ENCODE measurements around the gene ARL6IP1. TPM values are rescaled to one million over a fixed set of nuclear protein-coding genes. Genes with fewer than 3 reads are reported as not detected.
A peak's percentile ranks its signal among the peaks of the same experiment; 100 is the strongest.

ARL6IP1 gene
- polyA plus RNA-seq, 2 of the 4 experiments (the other 2 are of a cell fraction): 459 to 479 TPM

- TF ChIP-seq MYC (IDR thresholded peaks at IDR 0.05; ENCODE audit: borderline replicate concordance, low read length) (no peak), CHD2 (IDR thresholded peaks at IDR 0.05; ENCODE audit: low read length, partially characterized antibody) (no peak), MAZ (IDR thresholded peaks at IDR 0.05; ENCODE audit: borderline replicate concordance, low read depth, low read length) (no peak), EP300 (IDR thresholded peaks at IDR 0.05) (no peak)
Measured at GRCh38 chr16:18797746-18798145, 3.6 kb downstream of the ARL6IP1 start (continued).

- H3K4me3 ChIP-seq: no peak overlapping the region
- WGBS (ENCODE audit: missing lambda C conversion rate): 70% methylated on average over 1 of the region's 1 CpG
- no peak for TF ChIP-seq ZFP36 (IDR thresholded peaks at IDR 0.05; ENCODE audit: borderline replicate concordance, partially characterized antibody)
- no peak for TF ChIP-seq FOXS1 (CRISPR knock-in tag; IDR thresholded peaks at IDR 0.05)
- TF ChIP-seq PHF8 (IDR thresholded peaks at IDR 0.05; ENCODE audit: borderline replicate concordance, low read depth): no peak
- TF ChIP-seq MYC (IDR thresholded peaks at IDR 0.05; ENCODE audit: borderline replicate concordance, low read length): no peak
- TF ChIP-seq RCOR1 (IDR thresholded peaks at IDR 0.05; ENCODE audit: low read depth, low read length): no peak
- POLR2A ChIA-PET: no interaction called here
- no peak overlapping the region for H3K4me2 ChIP-seq
- H3K27ac ChIP-seq: no peak overlapping the region
- H3K9me3 ChIP-seq: no peaks in the 10 kb centered on the region
- peaks cover 28% of the 10 kb centered on the region for H3K4me1 ChIP-seq
- DNase-seq (ENCODE audit: low read depth in 1 of 2, low spot score in 1 of 2): no peak
- no peak for ATAC-seq
- CTCF ChIA-PET: no interaction called here
- FAIRE-seq: no peak
Measured at GRCh38 chr16:18796377-18796776, 5.0 kb downstream of the ARL6IP1 start.

- no peak overlapping the region for H3K4me3 ChIP-seq
- no peak for DNase-seq (ENCODE audit: low read depth in 1 of 2, low spot score in 1 of 2)
- TF ChIP-seq RAD21 (conservative IDR thresholded peaks at IDR 0.05 in 1 of 2, IDR thresholded peaks at IDR 0.05 in 1 of 2) (no peak), RARB (CRISPR knock-in tag; IDR thresholded peaks at IDR 0.05) (no peak), TP53 (CRISPR knock-in tag; IDR thresholded peaks at IDR 0.05) (no peak), NPAS2 (CRISPR knock-in tag; IDR thresholded peaks at IDR 0.05; ENCODE audit: borderline replicate concordance) (no peak), CBX8 (IDR thresholded peaks at IDR 0.05) (no peak), CTCF (IDR thresholded peaks at IDR 0.05) (no peak), POLR2A (IDR thresholded peaks at IDR 0.05; ENCODE audit: low read length) (no peak), MYC (IDR thresholded peaks at IDR 0.05; ENCODE audit: borderline replicate concordance, low read length) (no peak)
- FAIRE-seq: no peak
- ATAC-seq: no peak
- H3K4me2 ChIP-seq: no peak overlapping the region
- WGBS (ENCODE audit: missing lambda C conversion rate): 83% methylated on average over 11 of the region's 11 CpGs
- H3K27ac ChIP-seq: no peak overlapping the region
- peaks cover 18% of the 10 kb centered on the region for H3K4me1 ChIP-seq
- ChIA-PET CTCF (interaction anchor here (1.9 to 5.7 kb wide), 3 partner anchors 8 to 176 kb away, joined by 5 to 52 read pairs (median 6); partner anchors contain the start of gene ARL6IP1), POLR2A (interaction anchor here (10.3 kb wide), 1 partner anchor 7 kb away, joined by 208 read pairs; the partner anchor contains the start of gene ARL6IP1)
- no peaks in the 10 kb centered on the region for H3K9me3 ChIP-seq
Measured at GRCh38 chr16:18792836-18793433, 8.4 kb downstream of the ARL6IP1 start.

- peak within 1 kb of the TSS; percentile 99 for H3K4me3 ChIP-seq
- no peak for FAIRE-seq
- peak within 1 kb of the TSS; percentile 95 to 100 for H3K27ac ChIP-seq
- ChIA-PET POLR2A (interaction anchor here (0.6 to 10.3 kb wide), 7 partner anchors 10 to 394 kb away, joined by 3 to 208 read pairs (median 4); partner anchors contain the start of genes ARL6IP1, COQ7 and SMG1), CTCF (interaction anchor here (1.0 to 5.7 kb wide), 2 partner anchors 11 to 179 kb away, joined by 3 to 52 read pairs; partner anchors contain the start of gene ARL6IP1)
- peak; percentile 97 to 98 for ATAC-seq
- H3K4me1 ChIP-seq: peaks cover 40% of the 10 kb centered on the region
- WGBS (ENCODE audit: missing lambda C conversion rate): under 1% methylated on average over 41 of the region's 60 CpGs
- H3K4me2 ChIP-seq: peak within 1 kb of the TSS; percentile 82
- DNase-seq (ENCODE audit: low read depth in 1 of 2, low spot score in 1 of 2): peak; percentile 98
- H3K9me3 ChIP-seq: no peaks in the 10 kb centered on the region
- TF ChIP-seq ZC3H11A (IDR thresholded peaks at IDR 0.05) (no peak), ZFP36 (IDR thresholded peaks at IDR 0.05; ENCODE audit: borderline replicate concordance, partially characterized antibody) (no peak), MYC (IDR thresholded peaks at IDR 0.05; ENCODE audit: borderline replicate concordance, low read length) (peak; percentile 95), ZSCAN20 (CRISPR knock-in tag; IDR thresholded peaks at IDR 0.05) (no peak), MAX (IDR thresholded peaks at IDR 0.05) (peak; percentile 97), MAFK (IDR thresholded peaks at IDR 0.05; ENCODE audit: partially characterized antibody) (peak; percentile 20), JUN (IDR thresholded peaks at IDR 0.05) (peak; percentile 90 to 98), HMGXB4 (CRISPR knock-in tag; IDR thresholded peaks at IDR 0.05; ENCODE audit: borderline replicate concordance) (0 out of 2 replicates have a peak, but pooled peaks have one; percentile 33), PHF8 (IDR thresholded peaks at IDR 0.05; ENCODE audit: borderline replicate concordance, low read depth) (peak; percentile 87), RCOR1 (IDR thresholded peaks at IDR 0.05; ENCODE audit: low read depth, low read length) (no peak), HOXA7 (CRISPR knock-in tag; IDR thresholded peaks at IDR 0.05) (no peak), EP300 (IDR thresholded peaks at IDR 0.05) (no peak), RFX5 (IDR thresholded peaks at IDR 0.05) (no peak), E2F6 (IDR thresholded peaks at IDR 0.05; ENCODE audit: borderline replicate concordance, low read depth) (no peak)
Measured at GRCh38 chr16:18789850-18790706, 11.3 kb downstream of the ARL6IP1 start, which contains the start of gene RPS15A. TSS of gene RPS15A (minus strand) at chr16:18790334. CDS start at chr16:18789113, 1,221 bp downstream.
